Tibial nerve (tissue), 4 donors: Measurements from ENCODE around the gene SCIN. TPM values are rescaled to one million over a fixed set of nuclear protein-coding genes. Genes with fewer than 3 reads are reported as not detected.

Experiments
- DNase-seq, 2 donors: peaks; one replicate each; pipeline ENCODE4 v3.0.0-alpha.2; 2019; ENCODE audit warnings: low spot score in 2 of 2
- H3K27ac ChIP-seq, 4 donors: fragments of 200-600 bp; sonication (generic) in 3 of 4; one replicate each; pipeline ENCODE4 v1.5.1; 2017 to 2019; ENCODE audit warnings: mild to moderate bottlenecking in 1 of 4
- H3K27me3 ChIP-seq, 2 donors: fragments of 200-600 bp; sonication (generic) in 1 of 2; one replicate each; pipeline versions ENCODE4 v1.5.1 to v1.6.0; 2017 to 2019
- H3K36me3 ChIP-seq, 3 donors: fragments of 200-600 bp; sonication (generic); one replicate each; pipeline ENCODE4 v1.5.1; 2018 to 2019
- H3K4me1 ChIP-seq, 4 donors: fragments of 200-600 bp; sonication (generic) in 3 of 4; one replicate each; pipeline ENCODE4 v1.5.1; 2017 to 2019
- H3K4me3 ChIP-seq, 4 donors: fragments of 200-600 bp; sonication (generic) in 3 of 4; one replicate each; pipeline ENCODE4 v1.5.1; 2017 to 2019; ENCODE audit warnings: mild to moderate bottlenecking in 1 of 4, moderate library complexity in 1 of 4
- H3K9me3 ChIP-seq, 4 donors: fragments of 200-600 bp; sonication (generic) in 3 of 4; one replicate each; pipeline ENCODE4 v1.5.1; 2017 to 2019
- CTCF ChIP-seq, 5 experiments: fragments of 200-600 bp in 3 of 5; fragments of 450-650 bp in 2 of 5; sonication (generic) in 3 of 5; IDR thresholded peaks; one replicate each; pipeline ENCODE4 v1.5.1; 2016 to 2019; ENCODE audit warnings: antibody characterized with exemption in 5 of 5, mild to moderate bottlenecking in 3 of 5, moderate library complexity in 2 of 5
- EP300 ChIP-seq, 2 donors: sonication (generic); formaldehyde crosslinking; IDR thresholded peaks; one replicate each; pipeline ENCODE4 v1.6.1; 2017; ENCODE audit warnings: antibody characterized with exemption in 2 of 2, mild to moderate bottlenecking in 1 of 2
- POLR2A ChIP-seq, 2 donors: fragments of 450-650 bp; IDR thresholded peaks; one replicate each; pipeline ENCODE4 v1.6.1; 2017; ENCODE audit warnings: antibody characterized with exemption in 2 of 2, mild to moderate bottlenecking in 2 of 2, moderate library complexity in 2 of 2
- WGBS, 2 donors: methylation state at CpG; one replicate each; pipeline ENCODE4 v1.1.5; 2018; 5-methylcytosine and 5-hydroxymethylcytosine counted together
- total RNA-seq, 4 donors: library from RNA; depleted of rRNA; stranded (reverse); fragments of >200 nt; gene quantifications; one replicate each; pipeline ENCODE4 v1.1.0, GENCODE V29; 2016

The SCIN gene
- total RNA-seq, 4 donors from 2014 or later: under 0.01 to 7.0 (median 2.2) TPM

DNA sequence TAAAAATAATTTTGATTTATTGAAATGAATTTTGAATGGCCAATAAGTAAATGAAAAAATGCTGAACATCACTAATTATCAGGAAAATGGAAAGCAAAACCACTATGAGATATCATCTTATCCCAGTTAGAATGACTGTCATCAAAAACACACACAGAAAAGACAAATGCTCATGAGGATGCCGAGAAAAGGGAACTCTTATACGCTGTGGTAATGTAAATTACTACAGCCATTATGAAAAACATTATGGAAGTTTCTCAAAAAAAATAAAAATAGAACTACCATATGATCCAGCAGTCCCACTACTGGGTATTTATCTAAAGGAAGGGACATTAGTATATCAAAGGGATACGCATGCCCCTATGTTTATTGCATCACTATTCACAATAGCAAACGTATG lies 15.8 kb downstream of the SCIN start:
- DNase-seq: no peak
- H3K27me3 ChIP-seq: no peaks in the 10 kb centered on the region
- H3K27ac ChIP-seq: no peak overlapping the region
- TF ChIP-seq CTCF (IDR thresholded peaks at IDR 0.05): no peak
- no peak for TF ChIP-seq POLR2A (IDR thresholded peaks at IDR 0.05)
- no peak overlapping the region for H3K4me3 ChIP-seq
- H3K36me3 ChIP-seq: no peaks in the 10 kb centered on the region
- H3K9me3 ChIP-seq: no peaks in the 10 kb centered on the region
- WGBS, 2 donors: 83 to 87% methylated on average over 4 of the region's 4 CpGs
- H3K4me1 ChIP-seq: peaks cover 0 to 6% (median 0%) of the 10 kb centered on the region in 4 donors

DNA sequence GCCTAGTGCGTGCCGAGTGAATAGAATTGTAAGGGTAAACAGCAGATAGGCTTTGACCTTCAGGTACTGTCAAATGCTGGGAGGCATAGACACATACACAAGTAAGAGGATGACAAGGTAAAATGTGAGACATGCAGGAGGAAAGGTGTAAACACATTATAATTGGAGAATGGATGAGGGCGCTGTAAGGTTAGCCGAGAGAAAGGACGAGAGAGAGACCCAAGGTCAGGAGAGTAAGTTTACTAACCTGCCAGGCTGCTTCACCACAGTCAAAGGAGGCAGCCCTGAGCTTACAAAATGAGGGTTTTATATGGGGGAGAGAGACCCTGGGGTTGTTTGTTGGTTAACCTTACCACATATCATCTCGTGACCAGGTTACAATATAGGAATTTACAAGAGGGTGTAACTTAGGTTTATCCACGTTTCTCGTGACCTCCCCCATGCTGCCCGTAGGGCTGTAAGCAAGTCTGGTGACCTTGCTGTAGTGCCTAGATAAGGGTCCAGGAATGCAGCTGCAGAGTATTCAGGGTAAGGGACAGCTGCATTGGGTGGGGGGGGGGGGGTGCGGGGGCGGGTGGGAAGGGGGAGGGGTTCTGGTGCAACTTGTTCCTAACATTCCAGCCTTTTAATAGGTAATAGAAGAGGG lies 17.9 kb downstream of the SCIN start:
- Histone ChIP-seq H3K4me3 (no peak overlapping the region), H3K9me3 (no peaks in the 10 kb centered on the region), H3K27me3 (no peaks in the 10 kb centered on the region), H3K4me1 (peaks cover 0 to 3% (median 0%) of the 10 kb centered on the region in 4 donors), H3K36me3 (no peaks in the 10 kb centered on the region), H3K27ac (no peak overlapping the region)
- DNase-seq: no peak
- TF ChIP-seq EP300 (IDR thresholded peaks at IDR 0.05) (no peak), CTCF (IDR thresholded peaks at IDR 0.05) (no peak), POLR2A (IDR thresholded peaks at IDR 0.05) (no peak)
- 90 to 92% methylated on average over 9 to 11 of the region's 11 CpGs for WGBS, 2 donors

- Histone ChIP-seq H3K36me3 (no peaks in the 10 kb centered on the region), H3K9me3 (no peaks in the 10 kb centered on the region), H3K4me1 (peaks cover 0 to 3% (median 0%) of the 10 kb centered on the region in 4 donors), H3K27me3 (no peaks in the 10 kb centered on the region), H3K27ac (no peak overlapping the region), H3K4me3 (no peak overlapping the region)
- no peak for DNase-seq
- TF ChIP-seq EP300 (IDR thresholded peaks at IDR 0.05): no peak
- TF ChIP-seq CTCF (IDR thresholded peaks at IDR 0.05): no peak
- no peak for TF ChIP-seq POLR2A (IDR thresholded peaks at IDR 0.05)
- 86 to 88% methylated on average over 7 of the region's 7 CpGs for WGBS, 2 donors
Observed at GRCh38 chr7:12590559-12590958, 20.0 kb downstream of the SCIN start.

DNA sequence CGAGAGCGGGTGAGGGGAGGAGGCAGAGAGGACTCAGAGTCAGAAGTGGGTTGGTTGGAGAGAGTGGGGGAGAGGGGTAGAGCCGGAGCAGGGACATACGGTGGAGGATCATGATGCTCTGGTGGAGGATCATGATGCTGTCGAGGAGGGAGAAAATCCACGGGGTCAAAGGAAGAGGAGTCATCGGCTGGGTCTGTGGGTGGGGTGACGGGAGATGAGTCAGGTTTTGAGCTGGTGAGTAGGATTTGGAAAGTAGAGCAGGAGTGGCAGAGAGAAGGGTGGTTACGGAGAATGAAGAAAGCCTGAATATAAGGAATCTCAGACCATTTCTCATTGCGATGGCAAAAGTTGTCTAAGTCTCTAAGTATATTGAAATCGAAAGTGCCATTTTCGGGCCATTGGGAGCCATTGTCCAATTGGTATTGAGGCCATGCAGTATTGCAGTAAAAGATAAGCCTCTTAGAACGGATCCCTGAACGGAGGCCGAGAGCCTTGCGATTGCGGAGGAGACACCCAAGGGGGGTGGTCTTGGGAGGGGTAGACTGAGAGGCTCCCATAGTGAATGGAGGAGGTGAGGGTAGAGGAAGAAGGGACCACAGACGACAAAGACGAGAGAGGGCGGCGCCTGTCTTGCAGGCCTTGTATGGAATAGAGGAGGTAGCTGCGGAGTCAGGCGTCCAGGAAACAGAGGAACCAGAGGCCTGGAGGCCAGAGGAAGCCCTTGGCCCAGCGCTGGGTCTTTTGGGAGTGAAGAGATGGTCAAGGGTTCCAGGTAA lies 23.8 kb downstream of the SCIN start:
- Histone ChIP-seq H3K27me3 (no peaks in the 10 kb centered on the region), H3K36me3 (no peaks in the 10 kb centered on the region), H3K27ac (no peak overlapping the region), H3K4me3 (no peak overlapping the region), H3K9me3 (no peaks in the 10 kb centered on the region), H3K4me1 (no peaks in the 10 kb centered on the region)
- DNase-seq: no peak
- TF ChIP-seq CTCF (IDR thresholded peaks at IDR 0.05) (no peak), POLR2A (IDR thresholded peaks at IDR 0.05) (no peak), EP300 (IDR thresholded peaks at IDR 0.05) (no peak)
- WGBS, 2 donors: 91 to 93% methylated on average over 24 of the region's 24 CpGs

DNA sequence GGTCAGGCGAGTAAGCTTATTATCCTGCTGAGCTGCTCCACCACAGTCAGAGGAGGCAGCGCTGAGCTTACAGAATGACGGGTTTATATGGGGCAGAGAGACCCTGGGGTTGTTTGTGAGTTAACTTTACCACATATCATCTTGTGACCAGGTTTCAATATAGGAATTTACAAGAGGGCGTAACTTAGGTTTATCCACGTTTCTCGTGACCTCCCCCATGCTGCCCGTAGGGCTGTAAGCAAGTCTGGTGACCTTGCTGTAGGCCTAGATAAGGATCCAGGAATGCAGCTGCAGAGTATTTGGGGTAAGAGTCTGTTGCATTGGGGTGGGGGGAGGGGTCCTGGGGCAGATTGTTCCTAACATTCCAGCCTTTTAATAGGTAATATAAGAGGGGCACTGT lies 24.6 kb downstream of the SCIN start:
- no peak overlapping the region for H3K4me3 ChIP-seq
- no peaks in the 10 kb centered on the region for H3K36me3 ChIP-seq
- no peak overlapping the region for H3K27ac ChIP-seq
- H3K27me3 ChIP-seq: no peaks in the 10 kb centered on the region
- H3K9me3 ChIP-seq: no peaks in the 10 kb centered on the region
- TF ChIP-seq EP300 (IDR thresholded peaks at IDR 0.05) (no peak), POLR2A (IDR thresholded peaks at IDR 0.05) (no peak), CTCF (IDR thresholded peaks at IDR 0.05) (no peak)
- H3K4me1 ChIP-seq: no peaks in the 10 kb centered on the region
- DNase-seq: no peak
- 91 to 95% methylated on average over 7 of the region's 7 CpGs for WGBS, 2 donors
